GM19397 (cell line): ENCODE measurements around the gene EXOC7.
"Not testable (repeated sequence)": the region's sequence is repeated elsewhere in the genome, so short reads cannot be mapped to it uniquely, and the experiment has no call there.

Experiments used
- ATAC-seq: cut with Tn5 transposase; IDR thresholded peaks from one replicate; pipeline ENCODE4 v1.9.1; 2021; ENCODE audit warnings: mild to moderate bottlenecking, moderate library complexity; ENCODE audit not compliant: unreplicated experiment

The EXOC7 gene

DNA sequence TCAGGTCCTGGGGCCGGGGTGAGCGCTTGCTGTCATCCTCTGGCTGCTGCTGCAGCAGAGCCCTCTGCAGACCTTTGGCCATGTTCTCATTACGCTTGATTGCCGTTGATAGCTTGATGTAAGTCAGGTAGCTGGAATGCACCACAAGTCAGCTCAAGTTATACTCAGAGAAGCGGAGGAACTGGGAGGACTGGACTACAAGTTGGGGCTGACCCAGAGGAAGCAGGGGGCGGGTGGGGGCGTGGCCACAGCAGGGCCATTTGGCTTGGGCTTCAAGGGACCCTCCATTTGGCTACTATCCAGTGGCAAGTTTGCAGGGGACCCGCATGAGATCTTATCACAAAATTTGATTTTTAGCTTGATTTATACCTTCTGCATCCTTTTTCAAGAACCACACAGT is 57.5 kb downstream of the EXOC7 start:
- no peak for ATAC-seq

DNA sequence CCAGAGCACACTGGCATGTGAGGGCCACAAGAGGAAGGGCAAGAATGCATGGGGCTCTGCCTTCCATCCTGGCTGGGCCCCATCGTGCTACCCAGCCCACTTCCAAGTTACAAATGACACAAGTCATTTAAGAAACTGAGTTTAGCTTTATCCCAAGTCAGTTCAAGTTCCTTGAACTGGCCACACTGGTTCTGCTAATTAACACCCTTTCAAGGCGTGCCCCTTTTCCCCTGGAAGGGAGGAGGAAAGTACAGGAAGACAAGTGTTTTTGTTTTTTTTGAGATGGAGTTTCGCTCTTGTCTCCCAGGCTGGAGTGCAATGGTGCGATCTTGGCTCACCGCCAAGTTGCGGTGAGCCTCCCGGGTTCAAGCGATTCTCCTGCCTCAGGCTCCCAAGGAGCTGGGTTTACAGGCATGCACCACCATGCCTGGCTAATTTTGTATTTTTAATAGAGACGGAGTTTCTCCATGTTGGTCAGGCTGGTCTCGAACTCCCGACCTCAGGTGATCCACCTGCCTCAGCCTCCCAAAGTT is 59.0 kb downstream of the EXOC7 start:
- ATAC-seq, result not testable (repeated sequence)

DNA sequence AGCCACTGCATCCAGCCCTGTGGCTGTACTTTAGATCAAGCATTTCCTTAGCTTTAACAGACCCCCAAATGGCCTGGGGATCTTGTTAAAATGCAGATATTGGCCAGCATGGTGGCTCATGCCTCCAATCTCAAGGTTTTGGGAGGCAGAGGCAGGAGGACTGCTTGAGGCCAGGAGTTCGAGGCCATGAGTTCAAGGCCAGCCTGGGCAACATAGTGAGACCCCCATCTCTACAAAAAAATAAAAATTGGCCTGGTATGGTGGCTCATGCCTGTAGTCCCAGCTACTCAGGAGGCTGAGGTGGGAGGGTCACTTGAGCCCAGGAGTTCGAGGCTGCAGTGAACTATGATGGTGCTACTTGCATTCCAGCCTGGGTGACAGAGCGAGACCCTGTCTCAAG is 60.7 kb downstream of the EXOC7 start:
- ATAC-seq, result not testable (repeated sequence)

DNA sequence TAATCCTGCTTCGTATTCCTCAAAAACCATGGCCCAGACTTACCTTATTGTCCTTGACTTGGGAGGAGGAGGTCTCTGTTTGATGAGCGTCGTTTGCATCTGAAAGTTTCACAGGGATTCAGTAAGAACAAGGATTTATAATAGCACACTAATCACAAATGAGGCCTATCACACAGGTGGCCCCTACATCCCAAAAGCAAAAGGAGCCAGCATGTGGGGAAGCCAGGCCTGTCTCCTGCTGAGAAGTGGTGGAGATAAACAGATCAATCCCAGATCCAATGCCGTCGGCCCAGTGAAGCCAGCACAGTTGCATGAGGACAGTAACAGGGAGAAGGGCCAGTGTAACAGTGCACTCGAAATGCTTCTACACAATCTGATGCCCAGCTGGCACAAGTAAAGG is 63.2 kb downstream of the EXOC7 start:
- no peak for ATAC-seq

DNA sequence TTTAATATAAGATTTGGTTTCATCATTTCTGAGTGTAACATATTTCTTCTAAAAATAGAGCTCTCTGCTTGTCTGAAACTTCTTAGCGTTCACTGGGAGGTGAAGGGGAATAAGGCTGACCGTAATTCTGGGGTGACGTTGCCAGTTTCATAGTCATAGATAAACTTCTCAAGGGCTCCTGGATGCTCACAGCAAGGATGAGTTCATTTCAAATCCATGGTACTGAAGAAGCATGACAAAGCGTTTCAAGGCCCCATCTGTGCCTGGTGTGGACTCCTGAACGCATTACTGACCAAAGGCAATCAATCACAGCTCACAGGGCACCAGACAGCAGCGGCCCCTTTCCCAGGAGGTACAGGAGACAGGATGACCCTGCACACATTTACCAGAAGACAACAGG is 64.5 kb downstream of the EXOC7 start:
- no peak for ATAC-seq

DNA sequence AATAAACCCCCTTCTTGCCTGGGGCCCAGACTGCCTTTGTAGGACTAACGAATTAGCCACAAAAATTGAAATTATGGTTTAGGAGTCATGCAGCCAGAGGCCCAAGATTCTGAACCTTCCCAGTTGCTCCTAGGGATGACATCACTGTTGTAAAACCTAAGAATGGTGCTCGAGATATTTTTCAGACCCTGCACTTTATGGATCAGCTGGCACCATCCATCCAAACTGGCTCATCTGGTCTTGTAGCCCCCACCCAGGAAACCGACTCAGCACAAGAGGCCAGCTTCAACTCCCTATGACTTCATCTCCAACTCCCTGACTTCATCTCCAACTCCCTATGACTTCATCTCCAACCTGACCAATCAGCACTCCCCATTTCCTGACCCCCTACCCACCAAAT is 65.5 kb downstream of the EXOC7 start:
- no peak for ATAC-seq

DNA sequence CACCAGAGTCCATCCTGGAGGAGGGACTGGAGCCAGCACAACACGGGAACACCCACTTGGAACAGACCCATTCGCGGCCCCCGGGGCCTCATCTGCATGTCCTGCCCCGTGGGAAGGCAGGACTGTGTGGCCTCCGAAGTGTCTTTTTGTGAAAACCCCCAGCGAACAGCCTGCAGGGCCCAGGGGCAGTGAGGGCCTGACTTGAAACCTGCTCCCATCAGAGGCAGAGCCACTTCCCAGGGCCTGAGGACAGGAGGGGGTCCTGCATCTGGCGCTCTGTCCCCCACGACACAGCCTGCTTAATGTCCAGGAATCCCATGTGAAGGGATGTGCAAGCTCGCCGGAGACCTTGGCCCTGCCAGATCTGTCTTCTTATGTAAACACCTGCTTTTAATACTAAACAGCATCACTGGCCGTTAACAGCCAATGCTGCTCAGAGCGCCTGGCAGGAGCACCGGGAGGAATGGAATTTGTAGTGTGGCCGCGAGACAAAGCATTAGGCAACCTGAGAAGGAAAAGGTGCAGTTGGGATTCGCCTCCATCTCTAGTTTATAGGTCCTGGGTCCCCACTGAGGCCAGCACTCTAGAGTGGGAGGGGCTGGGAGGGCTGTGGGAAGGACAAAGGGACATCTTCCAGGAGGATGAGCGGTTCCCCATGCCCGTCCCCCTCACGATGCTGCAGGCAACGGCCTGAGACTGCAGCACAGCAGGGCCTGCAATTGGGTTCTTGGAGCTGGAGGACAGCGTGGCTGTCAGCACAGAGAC is 66.9 kb downstream of the EXOC7 start:
- no peak for ATAC-seq

DNA sequence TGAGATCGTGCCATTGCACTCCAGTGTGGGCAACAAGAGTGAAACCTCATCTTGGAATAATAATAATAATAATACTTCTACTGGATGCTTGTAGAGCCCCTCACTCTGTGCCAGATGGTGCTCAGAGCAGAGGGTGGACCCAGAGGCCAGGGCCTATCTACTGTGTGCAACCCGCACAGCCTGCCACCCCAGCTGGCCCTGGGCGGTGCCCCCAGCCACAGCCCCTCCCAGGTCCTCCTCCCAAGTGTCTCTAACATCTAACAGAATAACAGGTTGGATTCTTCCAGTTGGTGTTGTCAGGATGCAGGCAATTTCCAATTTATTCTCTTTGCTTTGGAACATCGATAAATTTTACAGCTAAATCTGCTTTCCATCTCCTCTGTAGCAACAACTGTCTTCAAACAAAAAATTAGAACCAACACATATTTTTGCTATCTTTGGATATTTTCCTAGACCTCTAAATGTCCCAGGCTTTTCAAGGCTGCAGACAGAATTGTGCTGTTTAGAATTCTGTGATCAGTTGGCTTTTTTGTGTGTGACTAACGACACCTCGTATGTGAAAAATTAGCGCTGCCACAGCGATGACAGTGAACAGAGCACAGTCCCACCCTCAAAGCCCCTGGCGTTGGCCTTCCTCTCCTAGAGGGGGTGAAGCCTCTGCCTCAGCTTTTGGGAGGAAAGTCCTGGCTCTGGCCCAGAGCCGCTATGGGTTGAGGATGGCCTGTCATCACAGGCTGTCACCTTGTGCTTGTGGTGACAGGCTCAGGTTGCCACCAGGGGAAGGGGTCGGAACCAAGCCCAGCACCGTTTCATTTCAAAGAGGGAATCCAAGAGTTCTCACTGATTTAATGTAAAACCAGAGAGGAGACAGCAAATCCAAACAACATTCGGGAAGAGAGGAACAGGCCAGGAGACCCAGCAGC is 68.9 kb downstream of the EXOC7 start:
- no peak for ATAC-seq

DNA sequence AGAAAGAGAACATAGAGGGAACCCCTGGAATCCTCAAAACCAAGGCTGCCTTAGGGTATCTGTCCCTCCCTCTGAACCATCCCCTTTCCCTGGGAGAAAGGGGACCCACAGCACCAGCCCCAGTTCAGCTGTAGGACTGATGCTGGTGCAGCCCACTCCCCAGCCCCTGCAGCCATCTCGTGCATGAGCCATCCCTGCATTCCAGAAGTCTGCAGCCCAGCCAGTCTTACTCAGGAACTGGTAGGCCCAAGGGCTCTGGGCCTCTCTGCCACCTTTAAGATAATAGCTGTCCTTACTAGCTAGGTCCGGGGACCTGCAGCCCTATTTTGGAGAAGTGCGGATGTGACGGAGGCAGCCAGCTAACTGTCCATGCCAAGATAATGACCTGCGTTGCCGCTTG is 70.4 kb downstream of the EXOC7 start:
- no peak for ATAC-seq

DNA sequence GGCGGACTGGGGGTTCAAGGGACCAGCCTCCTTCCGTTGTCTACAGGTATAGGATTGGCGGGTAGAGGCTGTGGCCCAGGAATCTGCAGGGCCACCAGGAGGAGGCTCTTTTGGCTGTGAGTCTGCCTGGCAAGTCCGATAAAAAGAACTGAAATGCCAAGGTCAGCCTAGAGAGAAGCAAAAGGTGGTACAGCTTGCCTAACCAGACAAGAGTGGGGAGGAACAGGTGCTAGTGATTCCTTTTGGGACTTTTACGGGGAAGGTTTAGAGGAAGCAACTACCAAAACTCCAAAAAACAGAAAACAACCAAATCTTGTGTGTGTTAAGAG is 70.8 kb downstream of the EXOC7 start:
- ATAC-seq, result no peak

DNA sequence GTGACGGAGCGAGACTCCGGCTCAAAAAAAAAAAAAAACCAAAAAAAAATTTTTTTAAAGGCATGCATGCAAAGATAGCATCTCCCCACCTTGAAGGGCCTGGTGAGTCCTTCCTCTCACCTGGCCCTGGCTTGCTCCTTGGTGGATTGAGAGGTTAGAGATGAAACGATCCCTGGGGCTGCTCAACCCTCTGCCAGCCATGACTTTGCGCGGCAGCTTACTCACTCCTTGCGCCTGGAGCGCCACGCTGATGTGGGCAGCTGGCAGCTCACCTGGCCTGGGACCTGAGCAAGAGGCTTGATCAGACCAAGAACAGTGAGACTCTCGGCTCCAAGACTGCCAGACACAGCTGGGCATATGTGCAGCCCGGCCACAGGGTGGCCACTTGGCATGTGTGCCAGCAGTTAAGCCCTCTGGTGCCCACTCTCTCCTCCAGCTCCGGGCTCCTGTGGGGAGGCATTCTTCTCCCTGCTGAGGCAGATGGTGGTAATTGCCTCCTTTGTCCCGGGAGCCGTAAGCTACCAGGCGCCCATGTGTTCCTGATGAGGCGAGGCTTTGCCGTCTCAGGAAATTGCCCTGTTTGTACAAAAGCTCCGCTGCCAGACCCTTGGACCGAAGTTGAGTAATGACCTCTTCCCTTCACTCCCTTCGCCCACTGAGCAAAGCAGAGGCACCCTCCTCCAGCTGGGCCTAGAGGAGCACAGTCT is 71.4 kb downstream of the EXOC7 start:
- no peak for ATAC-seq
